Measurements from ENCODE around the gene ACOX3. TPM values are rescaled to one million over a fixed set of nuclear protein-coding genes. Genes with fewer than 3 reads are reported as not detected.

Gene ACOX3
- total and polyA plus RNA-seq, 2 donors (not counting 1 experiment from before 2014, with no cell fraction given) = 6.8 to 23.8 TPM

GRCh38 chr4:8396762-8397406 is 43.6 kb downstream of the ACOX3 start:
- Histone ChIP-seq H3K9ac (ENCODE audit: insufficient read depth, low read length) (no peak overlapping the region), H4K20me1 (ENCODE audit: control insufficient read depth, extremely low read depth, insufficient read depth, low read length) (no peaks in the 10 kb centered on the region), H3K36me3 (ENCODE audit: control insufficient read depth, insufficient read depth, low read length) (peaks cover 1% of the 10 kb centered on the region), H3K4me1 (ENCODE audit: control insufficient read depth, extremely low read depth, insufficient read depth, low read length) (peaks cover 17% of the 10 kb centered on the region), H3K9me3 (ENCODE audit: control insufficient read depth, insufficient read depth, low read depth, low read length) (no peaks in the 10 kb centered on the region), H3K4me2 (ENCODE audit: extremely low read depth, insufficient read depth, low read length) (no peak overlapping the region), H3K4me3 (replicated peaks in 1 of 4; ENCODE audit: control extremely low read depth in 1 of 4, insufficient read depth in 1 of 4, low read depth in 3 of 4, low read length in 4 of 4) (no peak overlapping the region), H3K27ac (ENCODE audit: insufficient read depth, low read length) (no peak overlapping the region), H3K79me2 (ENCODE audit: control insufficient read depth, insufficient read depth, low read length) (no peaks in the 10 kb centered on the region), H3K27me3 (ENCODE audit: control insufficient read depth, insufficient read depth, low read length) (no peaks in the 10 kb centered on the region), H2AFZ (ENCODE audit: low read length) (no peak overlapping the region)
- no peak for TF ChIP-seq EZH2 (IDR thresholded peaks at IDR 0.05; ENCODE audit: low read length, missing control alignments)
- TF ChIP-seq, protein P1, sequence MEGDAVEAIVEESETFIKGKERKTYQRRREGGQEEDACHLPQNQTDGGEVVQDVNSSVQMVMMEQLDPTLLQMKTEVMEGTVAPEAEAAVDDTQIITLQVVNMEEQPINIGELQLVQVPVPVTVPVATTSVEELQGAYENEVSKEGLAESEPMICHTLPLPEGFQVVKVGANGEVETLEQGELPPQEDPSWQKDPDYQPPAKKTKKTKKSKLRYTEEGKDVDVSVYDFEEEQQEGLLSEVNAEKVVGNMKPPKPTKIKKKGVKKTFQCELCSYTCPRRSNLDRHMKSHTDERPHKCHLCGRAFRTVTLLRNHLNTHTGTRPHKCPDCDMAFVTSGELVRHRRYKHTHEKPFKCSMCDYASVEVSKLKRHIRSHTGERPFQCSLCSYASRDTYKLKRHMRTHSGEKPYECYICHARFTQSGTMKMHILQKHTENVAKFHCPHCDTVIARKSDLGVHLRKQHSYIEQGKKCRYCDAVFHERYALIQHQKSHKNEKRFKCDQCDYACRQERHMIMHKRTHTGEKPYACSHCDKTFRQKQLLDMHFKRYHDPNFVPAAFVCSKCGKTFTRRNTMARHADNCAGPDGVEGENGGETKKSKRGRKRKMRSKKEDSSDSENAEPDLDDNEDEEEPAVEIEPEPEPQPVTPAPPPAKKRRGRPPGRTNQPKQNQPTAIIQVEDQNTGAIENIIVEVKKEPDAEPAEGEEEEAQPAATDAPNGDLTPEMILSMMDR (conservative IDR thresholded peaks at IDR 0.05 in 1 of 2, IDR thresholded peaks at IDR 0.05 in 1 of 2; ENCODE audit: low read depth in 1 of 2, low read length in 2 of 2) = no peak
- no peak for DNase-seq (ENCODE audit: low read depth in 2 of 2)

DNA sequence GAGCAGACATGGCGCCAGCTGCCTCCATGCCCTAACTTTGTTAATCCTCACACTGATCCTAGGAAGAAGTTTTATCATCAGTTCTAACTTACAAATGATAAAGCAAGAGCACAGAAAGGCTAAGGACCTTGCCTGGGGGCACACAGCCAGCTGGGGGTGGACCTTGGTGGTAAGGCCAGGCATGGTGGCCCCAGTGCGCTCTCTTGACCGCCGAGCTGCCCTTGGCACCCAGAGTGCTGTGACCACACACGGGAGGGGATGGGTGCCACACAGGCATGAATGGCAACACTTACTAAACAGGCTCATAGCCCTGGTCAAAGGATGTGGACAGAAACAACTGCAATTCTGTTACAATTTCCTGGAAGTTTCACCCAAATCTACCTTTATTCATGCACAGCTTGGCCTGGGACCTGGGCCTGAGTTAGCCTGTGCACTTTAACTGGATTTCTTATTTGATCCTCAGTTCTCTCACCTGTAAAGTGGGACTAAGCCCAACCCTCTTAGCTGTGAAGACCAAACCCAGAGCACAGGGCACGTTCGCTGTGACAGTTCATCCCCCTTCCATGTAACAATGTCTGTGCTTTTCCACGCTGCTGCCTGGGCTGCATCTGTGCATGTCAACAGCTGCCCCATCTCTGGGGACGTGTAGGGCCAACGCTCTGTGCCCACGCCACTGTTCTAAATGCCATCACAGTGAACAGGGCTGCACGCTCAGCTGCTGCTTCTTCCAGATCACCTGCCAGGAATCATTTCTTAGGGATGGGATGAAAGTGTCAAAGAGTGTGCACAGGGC is 44.8 kb downstream of the ACOX3 start:
- Histone ChIP-seq H2AFZ (ENCODE audit: low read length) (no peak overlapping the region), H3K27ac (ENCODE audit: insufficient read depth, low read length) (no peak overlapping the region), H3K4me3 (replicated peaks in 1 of 4; ENCODE audit: control extremely low read depth in 1 of 4, insufficient read depth in 1 of 4, low read depth in 3 of 4, low read length in 4 of 4) (no peak overlapping the region), H3K27me3 (ENCODE audit: control insufficient read depth, insufficient read depth, low read length) (no peaks in the 10 kb centered on the region), H3K36me3 (ENCODE audit: control insufficient read depth, insufficient read depth, low read length) (peaks cover 1% of the 10 kb centered on the region), H3K9ac (ENCODE audit: insufficient read depth, low read length) (no peak overlapping the region), H3K79me2 (ENCODE audit: control insufficient read depth, insufficient read depth, low read length) (no peaks in the 10 kb centered on the region), H4K20me1 (ENCODE audit: control insufficient read depth, extremely low read depth, insufficient read depth, low read length) (no peaks in the 10 kb centered on the region), H3K4me2 (ENCODE audit: extremely low read depth, insufficient read depth, low read length) (no peak overlapping the region), H3K4me1 (ENCODE audit: control insufficient read depth, extremely low read depth, insufficient read depth, low read length) (peaks cover 21% of the 10 kb centered on the region), H3K9me3 (ENCODE audit: control insufficient read depth, insufficient read depth, low read depth, low read length) (no peaks in the 10 kb centered on the region)
- no peak for TF ChIP-seq EZH2 (IDR thresholded peaks at IDR 0.05; ENCODE audit: low read length, missing control alignments)
- TF ChIP-seq, protein P1 (conservative IDR thresholded peaks at IDR 0.05 in 1 of 2, IDR thresholded peaks at IDR 0.05 in 1 of 2; ENCODE audit: low read depth in 1 of 2, low read length in 2 of 2) = no peak
- no peak for DNase-seq (ENCODE audit: low read depth in 2 of 2)

DNA sequence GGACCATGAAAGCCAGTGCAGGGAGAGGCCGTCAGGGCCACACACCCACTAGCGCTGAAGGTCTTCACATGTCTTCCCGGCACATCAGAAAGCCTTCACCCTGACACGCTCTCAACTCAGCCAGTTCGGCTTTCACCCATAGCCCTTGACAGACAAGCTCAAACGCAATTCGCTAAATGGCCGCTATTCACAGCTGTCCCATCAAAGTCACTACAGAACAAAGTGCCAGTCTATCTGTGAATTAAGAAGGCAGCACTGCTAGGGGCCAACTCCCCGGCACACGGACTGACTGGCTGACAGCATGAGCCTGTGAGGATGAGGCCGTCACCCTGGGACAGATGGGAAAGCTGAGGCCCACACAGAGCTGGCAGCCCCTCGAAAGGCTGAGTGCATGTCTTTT is 45.7 kb downstream of the ACOX3 start:
- Histone ChIP-seq H3K27ac (ENCODE audit: insufficient read depth, low read length) (no peak overlapping the region), H3K4me1 (ENCODE audit: control insufficient read depth, extremely low read depth, insufficient read depth, low read length) (peaks cover 21% of the 10 kb centered on the region), H3K79me2 (ENCODE audit: control insufficient read depth, insufficient read depth, low read length) (no peaks in the 10 kb centered on the region), H3K4me2 (ENCODE audit: extremely low read depth, insufficient read depth, low read length) (peak overlapping the region; percentile 1), H3K4me3 (replicated peaks in 1 of 4; ENCODE audit: control extremely low read depth in 1 of 4, insufficient read depth in 1 of 4, low read depth in 3 of 4, low read length in 4 of 4) (no peak overlapping the region), H3K27me3 (ENCODE audit: control insufficient read depth, insufficient read depth, low read length) (no peaks in the 10 kb centered on the region), H3K9me3 (ENCODE audit: control insufficient read depth, insufficient read depth, low read depth, low read length) (no peaks in the 10 kb centered on the region), H4K20me1 (ENCODE audit: control insufficient read depth, extremely low read depth, insufficient read depth, low read length) (no peaks in the 10 kb centered on the region), H3K36me3 (ENCODE audit: control insufficient read depth, insufficient read depth, low read length) (peaks cover 1% of the 10 kb centered on the region), H2AFZ (ENCODE audit: low read length) (no peak overlapping the region), H3K9ac (ENCODE audit: insufficient read depth, low read length) (no peak overlapping the region)
- no peak for TF ChIP-seq EZH2 (IDR thresholded peaks at IDR 0.05; ENCODE audit: low read length, missing control alignments)
- no peak for DNase-seq (ENCODE audit: low read depth in 2 of 2)

Data from fibroblast of lung (primary cell).